HS-27A (cell line): Measurements from ENCODE around the gene ZSWIM1.
"Not testable (repeated sequence)": the region's sequence is repeated elsewhere in the genome, so short reads cannot be mapped to it uniquely, and the experiment has no call there.

Experiments used
- DNase-seq: peaks from one replicate; pipeline ENCODE4 v3.0.0-alpha.2; 2012; ENCODE audit warnings: low read depth, missing footprints

Gene ZSWIM1

GRCh38 chr20:45857114-45857881 is 23.7 kb upstream of the ZSWIM1 start, which contains the start of the genes ACOT8 and ZSWIM3:
Gene ACOT8 (minus strand): TSS chr20:45857392. CDS start chr20:45857315, 77 bp downstream.
Gene ZSWIM3 (plus strand): TSS chr20:45857614. CDS start chr20:45857826, 212 bp downstream.
- DNase-seq, result peak; percentile 100

GRCh38 chr20:45857882-45858216 is 23.2 kb upstream of the ZSWIM1 start:
- no peak for DNase-seq

DNA sequence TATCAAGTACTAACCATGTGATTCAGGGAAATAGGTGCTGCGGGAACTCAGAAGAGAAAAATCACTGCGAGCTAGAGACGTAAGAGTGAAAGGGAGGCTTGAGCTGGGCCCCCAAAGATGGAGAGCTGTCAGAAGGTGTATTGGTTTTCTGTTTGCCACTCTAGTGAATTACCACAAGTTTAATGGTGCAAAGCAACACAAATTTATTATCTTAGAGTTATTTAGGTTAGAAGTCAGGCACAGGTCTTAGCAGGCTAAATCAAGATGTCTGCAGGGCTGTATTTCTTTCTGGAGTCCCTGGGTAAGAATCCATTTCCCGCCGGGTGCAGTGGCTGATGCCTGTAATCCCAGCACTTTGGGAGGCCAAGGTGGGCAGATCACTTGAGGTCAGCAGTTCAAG is 21.1 kb upstream of the ZSWIM1 start:
- DNase-seq, result no peak

DNA sequence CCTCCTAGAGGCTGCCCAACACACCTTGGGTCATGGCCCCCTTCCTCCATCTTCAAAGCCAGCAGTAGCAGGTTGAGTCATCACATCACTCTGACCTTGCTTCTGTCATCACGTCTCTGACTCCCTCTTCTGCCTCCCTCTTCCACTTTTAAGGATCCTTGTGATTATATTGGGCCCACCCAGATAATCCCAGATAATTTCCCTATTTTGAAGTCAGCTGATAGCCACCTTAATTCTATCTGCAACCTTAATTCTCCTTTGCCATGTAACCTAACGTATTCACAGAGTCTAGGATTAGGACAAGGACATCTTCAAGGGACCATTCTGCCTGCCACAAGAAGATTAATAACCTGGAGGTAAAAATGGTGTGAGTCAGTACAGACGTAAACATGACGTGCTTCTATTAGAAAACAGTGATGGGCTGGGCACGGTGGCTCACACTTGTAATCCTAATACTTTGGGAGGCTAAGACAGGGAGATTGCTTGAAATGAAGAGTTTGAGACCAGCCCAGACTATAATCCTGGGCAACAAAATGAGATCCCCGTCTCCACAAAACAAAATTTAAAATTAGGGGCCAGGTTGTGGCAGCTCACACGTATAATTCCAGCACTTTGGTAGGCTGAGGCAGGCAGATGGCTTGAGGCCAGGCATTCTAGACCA is 20.3 kb upstream of the ZSWIM1 start:
- DNase-seq, result no peak

GRCh38 chr20:45861221-45862075 is 19.6 kb upstream of the ZSWIM1 start:
- no peak for DNase-seq

DNA sequence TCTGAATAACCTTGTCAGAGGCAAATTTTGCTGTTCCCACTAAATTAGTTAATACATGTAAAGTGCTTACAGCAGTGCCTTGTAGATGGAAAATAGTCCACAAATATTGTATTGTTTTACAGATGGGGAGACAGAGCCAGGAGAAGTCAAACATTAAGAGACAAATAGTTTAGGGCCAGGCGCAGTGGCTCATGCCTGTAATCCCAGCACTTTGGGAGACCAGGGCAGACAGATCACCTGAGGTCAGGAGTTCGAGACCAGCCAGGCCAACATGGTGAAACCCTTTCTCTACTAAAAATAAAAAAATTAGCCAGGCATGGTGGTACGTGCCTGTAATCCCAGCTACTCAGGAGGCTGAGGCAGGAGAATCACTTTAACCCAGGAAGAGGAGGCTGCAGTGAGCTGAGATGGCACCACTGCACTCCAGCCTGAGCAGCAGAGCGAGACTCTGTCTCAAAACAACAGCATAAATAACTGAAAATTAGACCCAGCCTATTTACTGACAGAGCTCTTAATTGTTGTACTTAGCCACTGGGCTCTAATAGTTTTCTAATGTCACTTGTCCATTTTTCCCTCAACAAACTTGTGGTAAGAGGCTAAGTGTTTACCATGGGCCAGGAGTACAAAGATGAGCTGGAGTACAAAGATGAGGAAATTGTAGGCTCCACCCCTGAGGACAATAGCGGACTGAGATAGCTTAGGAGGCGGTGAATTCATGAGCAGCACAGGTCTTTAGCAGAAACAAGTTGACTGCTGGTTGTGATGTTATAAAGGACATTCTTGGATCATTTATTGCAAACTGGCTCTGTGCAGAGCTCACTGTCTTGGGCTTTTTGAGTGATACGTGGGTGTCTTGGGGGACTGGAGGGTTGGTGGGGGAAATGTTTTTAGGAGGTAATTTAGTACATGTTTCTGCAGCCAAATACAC is 17.2 kb upstream of the ZSWIM1 start:
- no peak for DNase-seq

- DNase-seq, result no peak
Observed at GRCh38 chr20:45866454-45866853, 14.6 kb upstream of the ZSWIM1 start.

- no peak for DNase-seq
Observed at GRCh38 chr20:45867136-45867818, 13.8 kb upstream of the ZSWIM1 start.

- no peak for DNase-seq
Observed at GRCh38 chr20:45867819-45868176, 13.2 kb upstream of the ZSWIM1 start.

DNA sequence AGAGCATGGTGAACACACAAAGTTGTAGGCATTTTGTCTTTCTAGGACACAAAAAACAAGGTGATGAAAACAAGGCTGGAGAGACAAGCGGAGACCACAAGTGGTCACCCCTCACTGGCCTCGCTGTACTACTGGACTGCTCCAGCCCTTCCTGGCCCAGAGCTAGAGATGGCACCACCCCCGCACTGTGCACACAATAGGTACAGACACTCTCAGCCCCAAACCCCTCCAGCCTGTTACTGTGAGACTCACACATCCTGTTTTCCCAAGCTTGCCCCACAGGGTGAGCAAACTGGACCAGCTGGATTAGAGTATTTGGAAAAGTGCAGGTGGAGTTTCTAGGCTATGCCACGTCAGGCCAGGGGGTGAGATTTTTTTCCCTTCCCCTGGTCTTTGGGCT is 8.4 kb upstream of the ZSWIM1 start:
- DNase-seq, result no peak

DNA sequence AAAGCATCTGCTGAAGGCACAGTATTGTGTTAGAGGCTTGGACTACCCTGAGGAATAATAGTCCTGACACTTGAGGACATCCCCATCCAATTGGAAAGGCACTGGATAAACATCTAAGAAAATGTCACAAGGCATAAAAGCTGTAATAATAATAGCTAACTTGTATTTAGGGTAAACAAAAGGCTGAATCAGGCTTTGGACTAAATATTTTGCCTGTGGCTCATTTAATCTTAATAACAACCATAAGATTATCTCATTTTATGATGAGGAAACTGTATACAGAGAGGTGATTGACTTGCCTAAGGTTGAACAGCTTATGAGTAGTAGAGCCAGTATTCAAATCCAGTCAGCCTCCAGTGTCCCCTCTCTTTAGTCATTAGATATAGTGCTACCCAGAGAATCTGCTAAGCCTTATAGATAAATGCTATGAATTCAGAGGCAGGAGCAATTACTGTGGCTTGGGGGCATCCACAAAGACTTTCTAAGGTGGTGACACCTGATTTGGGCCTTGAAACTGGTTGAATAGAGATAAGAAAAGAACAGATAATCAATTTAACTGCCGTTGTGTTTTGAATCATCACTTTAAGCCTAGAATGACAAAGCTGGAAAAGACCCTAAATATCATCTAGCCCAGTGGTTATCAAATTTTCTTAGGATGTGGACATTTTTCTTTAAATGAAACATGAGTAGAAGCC is 7.5 kb upstream of the ZSWIM1 start:
- DNase-seq, result no peak

- not testable (repeated sequence) for DNase-seq
Observed at GRCh38 chr20:45874104-45874481, 6.9 kb upstream of the ZSWIM1 start.

- no peak for DNase-seq
Observed at GRCh38 chr20:45874576-45874975, 6.5 kb upstream of the ZSWIM1 start.

GRCh38 chr20:45878076-45878761 is 2.8 kb upstream of the ZSWIM1 start:
- no peak for DNase-seq

- DNase-seq, result no peak
Observed at GRCh38 chr20:45882469-45883099, 1.6 kb downstream of the ZSWIM1 start.

DNA sequence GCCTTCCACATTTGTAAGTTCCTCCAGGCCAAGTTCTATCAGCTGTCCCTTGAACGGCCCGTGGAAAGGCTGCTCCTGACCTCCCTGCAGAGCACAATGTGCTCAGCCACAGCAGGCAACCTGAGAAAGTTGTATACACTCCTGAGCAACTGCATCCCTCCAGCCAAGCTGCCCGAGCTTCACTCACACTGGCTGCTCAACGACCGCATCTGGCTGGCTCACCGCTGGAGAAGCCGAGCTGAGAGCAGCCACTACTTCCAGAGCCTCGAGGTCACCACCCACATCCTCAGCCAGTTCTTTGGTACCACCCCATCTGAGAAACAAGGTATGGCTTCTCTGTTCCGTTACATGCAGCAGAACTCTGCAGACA is 2.1 kb downstream of the ZSWIM1 start:
- DNase-seq, result no peak

DNA sequence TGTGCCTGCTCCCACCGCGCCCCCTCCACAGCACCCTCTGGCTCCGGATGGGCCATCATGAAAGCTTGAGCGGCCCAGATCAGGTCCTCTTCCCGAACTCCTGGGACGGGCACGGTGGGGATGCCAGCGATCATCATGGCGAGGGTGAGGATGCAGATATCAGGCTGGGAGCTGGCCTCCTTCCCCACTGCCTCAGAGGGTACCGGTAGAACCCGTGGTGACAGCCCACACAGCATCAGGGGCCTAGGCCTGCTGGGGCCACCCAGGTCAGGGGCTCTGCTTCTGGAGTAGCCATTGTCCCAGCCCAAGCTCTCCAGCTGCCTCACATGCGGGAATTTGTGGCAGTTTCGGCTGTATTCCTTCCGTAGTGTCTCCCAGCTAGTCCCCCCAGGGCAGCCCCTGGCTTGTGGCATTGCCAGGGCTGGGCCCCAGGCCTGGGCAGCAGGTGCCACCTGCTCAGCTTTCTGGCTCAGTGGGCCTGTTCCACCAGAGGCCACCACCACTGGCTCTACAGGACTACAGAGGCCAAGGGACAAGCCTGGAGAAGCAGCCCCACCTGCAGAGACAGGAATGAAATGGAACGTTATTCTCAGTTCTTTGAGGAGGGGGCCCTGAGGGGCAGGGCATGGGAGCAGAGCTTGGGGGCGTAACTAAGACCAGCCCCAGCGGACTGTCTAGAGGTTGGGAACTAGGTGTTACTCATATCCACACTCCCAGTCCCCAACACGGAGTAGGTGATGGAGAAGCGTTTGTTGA is 5.7 kb downstream of the ZSWIM1 start:
- DNase-seq, result no peak

GRCh38 chr20:45887346-45887715 is 6.3 kb downstream of the ZSWIM1 start, which contains the start of gene SPATA25:
Gene SPATA25 (minus strand): TSS chr20:45887622. CDS start chr20:45887590, 32 bp downstream.
- DNase-seq, result no peak

DNA sequence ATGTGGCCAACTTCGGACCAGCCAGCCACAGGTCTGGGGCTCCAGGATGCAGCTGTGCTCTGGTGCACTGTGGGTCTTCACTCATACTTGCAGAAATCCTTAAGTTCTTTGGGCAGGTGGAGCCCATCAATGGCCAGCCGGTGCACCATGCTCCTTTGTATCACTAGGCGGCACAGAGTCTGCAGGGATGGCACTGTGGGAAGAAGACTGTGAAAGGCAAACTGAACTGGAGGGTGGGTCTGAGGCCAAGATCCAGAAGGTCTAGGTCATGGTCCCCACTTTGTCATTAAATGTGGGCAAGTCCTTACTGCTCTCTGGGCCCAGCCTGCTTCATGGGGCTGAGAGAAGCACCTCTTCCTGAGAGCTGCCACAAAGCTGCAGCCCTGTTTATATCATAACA is 7.7 kb downstream of the ZSWIM1 start:
- no peak for DNase-seq
